Measurements from ENCODE around the gene SHC2. TPM values are rescaled to one million over a fixed set of nuclear protein-coding genes. Genes with fewer than 3 reads are reported as not detected.

SHC2 gene
- total and polyA plus RNA-seq, 2 experiments from 2014 or later: 2.2 to 4.6 TPM

DNA sequence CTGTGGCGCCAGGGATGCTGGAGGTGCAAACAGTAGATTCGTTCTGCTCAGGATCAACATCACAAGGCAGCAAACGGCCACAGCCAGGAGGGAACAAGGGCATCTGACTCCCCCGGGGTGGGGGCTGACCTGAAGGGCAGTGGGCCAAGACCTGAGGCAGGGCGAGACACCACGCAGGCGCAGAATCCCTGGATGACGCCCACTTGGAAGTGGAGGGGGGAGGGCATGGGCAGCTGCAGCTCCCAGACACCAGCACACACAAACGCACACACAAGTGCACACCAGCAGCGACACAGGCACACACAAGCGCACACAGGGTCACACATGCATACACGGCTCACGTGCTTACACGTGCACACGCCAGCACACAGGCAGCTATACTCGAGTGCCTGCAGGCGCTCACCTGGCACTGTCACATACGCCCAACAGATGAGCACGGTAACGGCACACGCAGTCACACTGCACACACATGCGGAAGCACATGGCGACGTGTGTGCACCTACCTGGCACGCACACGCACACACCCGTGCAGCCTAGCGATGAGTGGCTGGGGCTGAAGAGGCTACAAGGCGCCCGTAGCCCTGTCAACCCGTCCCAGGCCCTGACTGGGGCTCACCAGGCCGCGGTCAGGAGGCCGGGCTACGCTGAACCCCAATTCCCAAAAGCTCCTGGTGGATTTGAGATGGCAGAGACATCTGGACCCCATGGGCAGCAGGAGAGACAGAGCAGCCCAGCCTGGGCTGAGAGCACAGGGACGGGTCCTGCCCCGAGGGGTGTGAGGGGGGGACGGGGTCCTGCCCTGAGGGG, 57.4 kb downstream of the SHC2 start:
- H3K4me3 Mint-ChIP-seq: no peak overlapping the region

DNA sequence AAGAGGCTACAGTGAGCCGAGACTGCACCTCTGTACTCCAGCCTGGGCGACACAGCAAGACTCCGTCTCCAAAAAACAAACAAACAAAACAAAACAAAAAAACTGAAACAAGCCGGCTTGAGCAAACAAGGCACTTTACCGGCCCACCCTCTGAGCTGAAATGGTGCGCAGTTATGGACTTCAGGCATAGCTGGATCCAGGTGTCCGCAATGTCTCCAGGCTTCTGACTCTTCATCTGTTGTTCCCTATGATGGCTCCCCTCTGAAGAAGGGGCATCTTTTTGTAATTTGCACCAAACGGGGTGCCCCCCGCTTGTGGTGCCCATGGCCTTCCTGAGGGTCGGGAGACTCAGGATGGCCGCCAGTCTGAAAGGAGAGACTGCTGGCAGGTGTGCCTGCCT, 58.0 kb downstream of the SHC2 start:
- Histone ChIP-seq H3K36me3 (ENCODE audit: insufficient read depth) (no peaks in the 10 kb centered on the region), H2AFZ (no peak overlapping the region), H3K4me2 (no peak overlapping the region), H3K27ac (ENCODE audit: low read depth) (no peak overlapping the region), H3K27me3 (ENCODE audit: insufficient read depth) (no peaks in the 10 kb centered on the region), H3F3A (replicated peaks; ENCODE audit: low read depth) (no peaks in the 10 kb centered on the region), H3K9me2 (ENCODE audit: insufficient read depth) (no peaks in the 10 kb centered on the region), H3K4me1 (ENCODE audit: insufficient read depth) (no peaks in the 10 kb centered on the region), H4K20me1 (replicated peaks; ENCODE audit: insufficient read depth) (no peaks in the 10 kb centered on the region), H3K79me2 (replicated peaks; ENCODE audit: insufficient read depth) (no peaks in the 10 kb centered on the region), H3K4me3 (no peak overlapping the region)
- DNase-seq (ENCODE audit: low spot score) (no peak), ATAC-seq (no peak)
- Mint-ChIP-seq H3K4me1 (0 out of 3 replicates have a peak, but pooled peaks cover 3% of the 10 kb centered on the region), H3K4me3 (no peak overlapping the region), H3K36me3 (ENCODE audit: low read depth) (peaks cover under 1% of the 10 kb centered on the region; the same call in 1 of the 3 replicates), H3K27ac (no peak overlapping the region), H3K27me3 (ENCODE audit: insufficient read depth, low read depth, poor library complexity) (peaks cover 7% of the 10 kb centered on the region), H3K9me3 (peaks cover 3% of the 10 kb centered on the region)
- TF ChIP-seq EZH2 (IDR thresholded peaks at IDR 0.05; ENCODE audit: low read depth, unreplicated experiment) (no peak), ZNF114 (CRISPR knock-in tag; IDR thresholded peaks at IDR 0.05) (no peak), POLR2AphosphoS5 (IDR thresholded peaks at IDR 0.05; ENCODE audit: low read depth) (no peak), ZNF331 (CRISPR knock-in tag; IDR thresholded peaks at IDR 0.05; ENCODE audit: low read depth) (no peak)
- TF ChIP-seq, protein P1, sequence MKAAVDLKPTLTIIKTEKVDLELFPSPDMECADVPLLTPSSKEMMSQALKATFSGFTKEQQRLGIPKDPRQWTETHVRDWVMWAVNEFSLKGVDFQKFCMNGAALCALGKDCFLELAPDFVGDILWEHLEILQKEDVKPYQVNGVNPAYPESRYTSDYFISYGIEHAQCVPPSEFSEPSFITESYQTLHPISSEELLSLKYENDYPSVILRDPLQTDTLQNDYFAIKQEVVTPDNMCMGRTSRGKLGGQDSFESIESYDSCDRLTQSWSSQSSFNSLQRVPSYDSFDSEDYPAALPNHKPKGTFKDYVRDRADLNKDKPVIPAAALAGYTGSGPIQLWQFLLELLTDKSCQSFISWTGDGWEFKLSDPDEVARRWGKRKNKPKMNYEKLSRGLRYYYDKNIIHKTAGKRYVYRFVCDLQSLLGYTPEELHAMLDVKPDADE (IDR thresholded peaks at IDR 0.05): no peak
- TF ChIP-seq, protein P2, sequence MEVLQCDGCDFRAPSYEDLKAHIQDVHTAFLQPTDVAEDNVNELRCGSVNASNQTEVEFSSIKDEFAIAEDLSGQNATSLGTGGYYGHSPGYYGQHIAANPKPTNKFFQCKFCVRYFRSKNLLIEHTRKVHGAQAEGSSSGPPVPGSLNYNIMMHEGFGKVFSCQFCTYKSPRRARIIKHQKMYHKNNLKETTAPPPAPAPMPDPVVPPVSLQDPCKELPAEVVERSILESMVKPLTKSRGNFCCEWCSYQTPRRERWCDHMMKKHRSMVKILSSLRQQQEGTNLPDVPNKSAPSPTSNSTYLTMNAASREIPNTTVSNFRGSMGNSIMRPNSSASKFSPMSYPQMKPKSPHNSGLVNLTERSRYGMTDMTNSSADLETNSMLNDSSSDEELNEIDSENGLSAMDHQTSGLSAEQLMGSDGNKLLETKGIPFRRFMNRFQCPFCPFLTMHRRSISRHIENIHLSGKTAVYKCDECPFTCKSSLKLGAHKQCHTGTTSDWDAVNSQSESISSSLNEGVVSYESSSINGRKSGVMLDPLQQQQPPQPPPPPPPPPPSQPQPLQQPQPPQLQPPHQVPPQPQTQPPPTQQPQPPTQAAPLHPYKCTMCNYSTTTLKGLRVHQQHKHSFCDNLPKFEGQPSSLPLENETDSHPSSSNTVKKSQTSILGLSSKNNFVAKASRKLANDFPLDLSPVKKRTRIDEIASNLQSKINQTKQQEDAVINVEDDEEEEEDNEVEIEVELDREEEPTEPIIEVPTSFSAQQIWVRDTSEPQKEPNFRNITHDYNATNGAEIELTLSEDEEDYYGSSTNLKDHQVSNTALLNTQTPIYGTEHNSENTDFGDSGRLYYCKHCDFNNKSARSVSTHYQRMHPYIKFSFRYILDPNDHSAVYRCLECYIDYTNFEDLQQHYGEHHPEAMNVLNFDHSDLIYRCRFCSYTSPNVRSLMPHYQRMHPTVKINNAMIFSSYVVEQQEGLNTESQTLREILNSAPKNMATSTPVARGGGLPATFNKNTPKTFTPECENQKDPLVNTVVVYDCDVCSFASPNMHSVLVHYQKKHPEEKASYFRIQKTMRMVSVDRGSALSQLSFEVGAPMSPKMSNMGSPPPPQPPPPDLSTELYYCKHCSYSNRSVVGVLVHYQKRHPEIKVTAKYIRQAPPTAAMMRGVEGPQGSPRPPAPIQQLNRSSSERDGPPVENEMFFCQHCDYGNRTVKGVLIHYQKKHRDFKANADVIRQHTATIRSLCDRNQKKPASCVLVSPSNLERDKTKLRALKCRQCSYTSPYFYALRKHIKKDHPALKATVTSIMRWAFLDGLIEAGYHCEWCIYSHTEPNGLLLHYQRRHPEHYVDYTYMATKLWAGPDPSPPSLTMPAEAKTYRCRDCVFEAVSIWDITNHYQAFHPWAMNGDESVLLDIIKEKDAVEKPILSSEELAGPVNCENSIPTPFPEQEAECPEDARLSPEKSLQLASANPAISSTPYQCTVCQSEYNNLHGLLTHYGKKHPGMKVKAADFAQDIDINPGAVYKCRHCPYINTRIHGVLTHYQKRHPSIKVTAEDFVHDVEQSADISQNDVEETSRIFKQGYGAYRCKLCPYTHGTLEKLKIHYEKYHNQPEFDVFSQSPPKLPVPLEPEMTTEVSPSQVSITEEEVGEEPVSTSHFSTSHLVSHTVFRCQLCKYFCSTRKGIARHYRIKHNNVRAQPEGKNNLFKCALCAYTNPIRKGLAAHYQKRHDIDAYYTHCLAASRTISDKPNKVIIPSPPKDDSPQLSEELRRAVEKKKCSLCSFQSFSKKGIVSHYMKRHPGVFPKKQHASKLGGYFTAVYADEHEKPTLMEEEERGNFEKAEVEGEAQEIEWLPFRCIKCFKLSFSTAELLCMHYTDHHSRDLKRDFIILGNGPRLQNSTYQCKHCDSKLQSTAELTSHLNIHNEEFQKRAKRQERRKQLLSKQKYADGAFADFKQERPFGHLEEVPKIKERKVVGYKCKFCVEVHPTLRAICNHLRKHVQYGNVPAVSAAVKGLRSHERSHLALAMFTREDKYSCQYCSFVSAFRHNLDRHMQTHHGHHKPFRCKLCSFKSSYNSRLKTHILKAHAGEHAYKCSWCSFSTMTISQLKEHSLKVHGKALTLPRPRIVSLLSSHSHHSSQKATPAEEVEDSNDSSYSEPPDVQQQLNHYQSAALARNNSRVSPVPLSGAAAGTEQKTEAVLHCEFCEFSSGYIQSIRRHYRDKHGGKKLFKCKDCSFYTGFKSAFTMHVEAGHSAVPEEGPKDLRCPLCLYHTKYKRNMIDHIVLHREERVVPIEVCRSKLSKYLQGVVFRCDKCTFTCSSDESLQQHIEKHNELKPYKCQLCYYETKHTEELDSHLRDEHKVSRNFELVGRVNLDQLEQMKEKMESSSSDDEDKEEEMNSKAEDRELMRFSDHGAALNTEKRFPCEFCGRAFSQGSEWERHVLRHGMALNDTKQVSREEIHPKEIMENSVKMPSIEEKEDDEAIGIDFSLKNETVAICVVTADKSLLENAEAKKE (CRISPR knock-in tag; IDR thresholded peaks at IDR 0.05): no peak

More for the DNA sequence above, 57.4 kb downstream of the SHC2 start:
- Mint-ChIP-seq H3K27me3 (ENCODE audit: insufficient read depth, low read depth, poor library complexity) (peaks cover 5% of the 10 kb centered on the region), H3K36me3 (ENCODE audit: low read depth) (no peaks in the 10 kb centered on the region), H3K27ac (no peak overlapping the region), H3K4me1 (0 out of 3 replicates have a peak, but pooled peaks cover 3% of the 10 kb centered on the region), H3K9me3 (peaks cover 3% of the 10 kb centered on the region; the same call in 1 of the 3 replicates)
- ATAC-seq (no peak), DNase-seq (ENCODE audit: low spot score) (no peak)
- Histone ChIP-seq H3K9me2 (ENCODE audit: insufficient read depth) (no peaks in the 10 kb centered on the region), H3K4me3 (no peak overlapping the region), H3K4me1 (ENCODE audit: insufficient read depth) (no peaks in the 10 kb centered on the region), H3K36me3 (ENCODE audit: insufficient read depth) (no peaks in the 10 kb centered on the region), H3K27me3 (ENCODE audit: insufficient read depth) (no peaks in the 10 kb centered on the region), H3K79me2 (replicated peaks; ENCODE audit: insufficient read depth) (no peaks in the 10 kb centered on the region), H2AFZ (no peak overlapping the region), H3K27ac (ENCODE audit: low read depth) (no peak overlapping the region), H3K4me2 (no peak overlapping the region), H3F3A (replicated peaks; ENCODE audit: low read depth) (no peaks in the 10 kb centered on the region), H4K20me1 (replicated peaks; ENCODE audit: insufficient read depth) (no peaks in the 10 kb centered on the region)
- no peak for TF ChIP-seq ZNF114 (CRISPR knock-in tag; IDR thresholded peaks at IDR 0.05)
- TF ChIP-seq, protein P1 (IDR thresholded peaks at IDR 0.05): no peak
- TF ChIP-seq POLR2AphosphoS5 (IDR thresholded peaks at IDR 0.05; ENCODE audit: low read depth): no peak
- TF ChIP-seq, protein P3, sequence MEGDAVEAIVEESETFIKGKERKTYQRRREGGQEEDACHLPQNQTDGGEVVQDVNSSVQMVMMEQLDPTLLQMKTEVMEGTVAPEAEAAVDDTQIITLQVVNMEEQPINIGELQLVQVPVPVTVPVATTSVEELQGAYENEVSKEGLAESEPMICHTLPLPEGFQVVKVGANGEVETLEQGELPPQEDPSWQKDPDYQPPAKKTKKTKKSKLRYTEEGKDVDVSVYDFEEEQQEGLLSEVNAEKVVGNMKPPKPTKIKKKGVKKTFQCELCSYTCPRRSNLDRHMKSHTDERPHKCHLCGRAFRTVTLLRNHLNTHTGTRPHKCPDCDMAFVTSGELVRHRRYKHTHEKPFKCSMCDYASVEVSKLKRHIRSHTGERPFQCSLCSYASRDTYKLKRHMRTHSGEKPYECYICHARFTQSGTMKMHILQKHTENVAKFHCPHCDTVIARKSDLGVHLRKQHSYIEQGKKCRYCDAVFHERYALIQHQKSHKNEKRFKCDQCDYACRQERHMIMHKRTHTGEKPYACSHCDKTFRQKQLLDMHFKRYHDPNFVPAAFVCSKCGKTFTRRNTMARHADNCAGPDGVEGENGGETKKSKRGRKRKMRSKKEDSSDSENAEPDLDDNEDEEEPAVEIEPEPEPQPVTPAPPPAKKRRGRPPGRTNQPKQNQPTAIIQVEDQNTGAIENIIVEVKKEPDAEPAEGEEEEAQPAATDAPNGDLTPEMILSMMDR (conservative IDR thresholded peaks at IDR 0.05; ENCODE audit: low read depth in 2 of 2): no peak

Measured in GM23338 (cell line).